GM10266 (cell line): ENCODE results near the gene UBA6.

Experiments
- DNase-seq: peaks from one replicate; pipeline ENCODE4 v3.0.0; 2012; ENCODE audit errors: extremely low spot score
- TF ChIP-seq, protein P1 (sequence below): IDR thresholded peaks from 2 replicates; pipeline ENCODE4 v1.5.1; 2012; ENCODE audit warnings: mild to moderate bottlenecking, low read depth; ENCODE audit not compliant: control insufficient read depth, insufficient read depth; ENCODE audit errors: missing control alignments

Gene UBA6

DNA sequence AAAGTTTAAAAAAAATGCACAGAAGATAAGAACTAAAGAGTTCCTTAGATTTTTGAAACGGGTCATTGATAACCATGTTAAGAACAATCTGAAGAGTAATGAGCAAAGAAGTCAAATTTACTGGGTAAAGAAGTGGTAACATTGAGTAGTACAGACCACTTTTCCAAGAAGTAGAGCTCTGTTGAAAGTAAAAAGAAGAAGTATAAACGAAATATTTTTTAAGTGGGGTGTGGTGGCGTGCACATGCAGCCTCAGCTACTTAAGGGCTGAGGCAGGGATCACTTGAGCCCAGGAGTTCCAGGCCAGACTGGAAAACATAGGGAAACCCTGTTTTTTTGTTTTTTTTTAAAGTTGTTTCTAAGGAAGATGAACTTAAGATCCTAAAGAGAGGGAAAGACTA, 68.5 kb downstream of the UBA6 start:
- DNase-seq: no peak
- TF ChIP-seq, protein P1, sequence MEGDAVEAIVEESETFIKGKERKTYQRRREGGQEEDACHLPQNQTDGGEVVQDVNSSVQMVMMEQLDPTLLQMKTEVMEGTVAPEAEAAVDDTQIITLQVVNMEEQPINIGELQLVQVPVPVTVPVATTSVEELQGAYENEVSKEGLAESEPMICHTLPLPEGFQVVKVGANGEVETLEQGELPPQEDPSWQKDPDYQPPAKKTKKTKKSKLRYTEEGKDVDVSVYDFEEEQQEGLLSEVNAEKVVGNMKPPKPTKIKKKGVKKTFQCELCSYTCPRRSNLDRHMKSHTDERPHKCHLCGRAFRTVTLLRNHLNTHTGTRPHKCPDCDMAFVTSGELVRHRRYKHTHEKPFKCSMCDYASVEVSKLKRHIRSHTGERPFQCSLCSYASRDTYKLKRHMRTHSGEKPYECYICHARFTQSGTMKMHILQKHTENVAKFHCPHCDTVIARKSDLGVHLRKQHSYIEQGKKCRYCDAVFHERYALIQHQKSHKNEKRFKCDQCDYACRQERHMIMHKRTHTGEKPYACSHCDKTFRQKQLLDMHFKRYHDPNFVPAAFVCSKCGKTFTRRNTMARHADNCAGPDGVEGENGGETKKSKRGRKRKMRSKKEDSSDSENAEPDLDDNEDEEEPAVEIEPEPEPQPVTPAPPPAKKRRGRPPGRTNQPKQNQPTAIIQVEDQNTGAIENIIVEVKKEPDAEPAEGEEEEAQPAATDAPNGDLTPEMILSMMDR: no peak

GRCh38 chr4:67624939-67625338, 76.0 kb downstream of the UBA6 start:
- TF ChIP-seq, protein P1: no peak
- no peak for DNase-seq

GRCh38 chr4:67616478-67616877, 84.5 kb downstream of the UBA6 start:
- no peak for DNase-seq

GRCh38 chr4:67615119-67615518, 85.8 kb downstream of the UBA6 start:
- DNase-seq: no peak
- TF ChIP-seq, protein P1: no peak

More at GRCh38 chr4:67616478-67616877, 84.5 kb downstream of the UBA6 start:
- TF ChIP-seq, protein P1: no peak

DNA sequence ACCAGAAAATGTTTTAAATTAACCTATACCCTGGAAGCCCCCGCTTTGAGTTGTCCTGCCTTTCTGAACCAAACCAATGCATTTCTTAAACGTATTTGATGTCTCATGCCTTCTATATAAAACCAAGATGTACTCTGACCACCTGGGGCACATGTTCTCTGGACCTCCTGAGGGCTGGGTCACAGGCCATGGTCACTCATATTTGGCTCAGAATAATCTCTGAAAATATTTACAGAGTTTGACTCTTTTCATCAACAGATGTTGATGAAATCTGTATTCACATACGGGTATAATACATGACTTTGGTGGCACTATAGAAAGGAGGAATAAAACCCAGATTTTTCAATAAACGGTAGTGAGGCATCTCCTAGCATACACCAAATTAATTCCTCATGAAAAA, 86.8 kb downstream of the UBA6 start:
- TF ChIP-seq, protein P1: no peak
- DNase-seq: no peak

DNA sequence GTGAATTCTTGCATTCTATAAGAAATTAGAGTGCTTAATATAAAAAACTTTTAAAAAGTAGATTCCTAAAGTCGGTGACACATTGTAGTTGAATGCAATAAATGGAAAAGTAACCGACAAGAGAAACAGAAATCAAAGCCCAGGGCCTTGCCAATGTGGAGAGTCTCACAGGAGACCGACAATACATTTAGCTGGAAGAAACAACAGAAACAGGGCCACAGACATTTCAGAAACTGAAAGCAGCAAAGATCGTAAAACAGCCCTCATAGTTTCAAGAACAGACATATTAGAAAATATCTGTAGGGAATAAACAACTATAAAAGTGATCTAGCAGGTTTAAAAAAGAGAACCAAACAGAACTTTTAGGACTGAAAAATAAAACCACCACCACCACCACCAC, 92.9 kb downstream of the UBA6 start:
- DNase-seq: no peak
- TF ChIP-seq, protein P1: no peak

DNA sequence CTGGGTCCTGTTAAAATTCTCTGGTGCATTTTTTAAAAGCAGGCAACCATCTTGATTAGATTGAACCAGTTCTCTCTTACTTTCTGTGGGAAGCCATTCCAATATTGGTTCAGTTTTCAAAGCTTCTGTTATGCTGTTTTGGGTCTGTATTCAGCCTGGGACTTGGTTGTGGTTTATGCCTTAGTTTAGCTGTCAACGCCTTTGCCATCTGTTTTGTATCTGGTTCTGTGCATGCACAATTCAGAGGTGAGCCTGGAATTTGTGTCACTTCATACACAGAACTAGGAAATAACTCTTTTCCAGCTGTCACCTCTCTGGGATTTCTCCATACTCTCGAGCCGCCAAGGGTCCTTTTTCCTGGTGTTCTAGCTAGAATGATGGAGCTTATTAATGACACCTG, 96.2 kb downstream of the UBA6 start:
- TF ChIP-seq, protein P1: no peak
- no peak for DNase-seq
